Small intestine (tissue), 7 donors: ENCODE measurements around the gene SELENOO. TPM values are rescaled to one million over a fixed set of nuclear protein-coding genes. Genes with fewer than 3 reads are reported as not detected.

Experiments
- DNase-seq, 2 donors: peaks; one replicate each; pipeline versions ENCODE4 v3.0.0 to v3.0.0-alpha.2; 2013
- FAIRE-seq: peaks from 2 replicates; lab custom pipeline; 2012; peaks lifted over from hg19 to GRCh38; lab: Jason Lieb, UNC
- H3K27ac ChIP-seq, 3 donors: one replicate each; pipeline ENCODE4 v1.5.1; 2013; ENCODE audit warnings: low read length in 2 of 3, mild to moderate bottlenecking in 2 of 3, control low read depth in 1 of 3, inconsistent platforms in 1 of 3, low read depth in 1 of 3, moderate library complexity in 1 of 3
- H3K27me3 ChIP-seq, 3 donors: one replicate each; pipeline ENCODE4 v1.6.1; 2013; ENCODE audit warnings: low read length in 3 of 3, inconsistent platforms in 1 of 3; ENCODE audit not compliant: control insufficient read depth in 3 of 3, insufficient read depth in 3 of 3
- H3K36me3 ChIP-seq, 3 donors: one replicate each; pipeline ENCODE4 v1.6.1; 2013; ENCODE audit warnings: low read length in 3 of 3, inconsistent platforms in 1 of 3, low read depth in 1 of 3, mild to moderate bottlenecking in 1 of 3, moderate library complexity in 1 of 3; ENCODE audit not compliant: control insufficient read depth in 3 of 3, insufficient read depth in 2 of 3
- H3K4me1 ChIP-seq, 3 donors: one replicate each; pipeline ENCODE4 v1.6.1; 2013; ENCODE audit warnings: low read length in 2 of 3, inconsistent platforms in 1 of 3, low read depth in 1 of 3, mild to moderate bottlenecking in 1 of 3, moderate library complexity in 1 of 3; ENCODE audit not compliant: control insufficient read depth in 3 of 3, insufficient read depth in 2 of 3
- H3K4me3 ChIP-seq, 3 donors: one replicate each; pipeline ENCODE4 v1.5.1; 2013; ENCODE audit warnings: low read length in 3 of 3, control low read depth in 1 of 3, inconsistent platforms in 1 of 3, low read depth in 1 of 3, mild to moderate bottlenecking in 1 of 3, moderate library complexity in 1 of 3
- H3K9me3 ChIP-seq, 2 donors: one replicate each; pipeline ENCODE4 v1.6.1; 2013; ENCODE audit warnings: low read depth in 1 of 2, low read length in 1 of 2; ENCODE audit not compliant: control insufficient read depth in 2 of 2, insufficient read depth in 1 of 2
- WGBS, 3 donors: extraction: QIAGEN DNeasy Blood & Tissue Kit; methylation state at CpG; one replicate each; pipeline ENCODE4 v1.1.7; 2013; 5-methylcytosine and 5-hydroxymethylcytosine counted together
- polyA plus RNA-seq, 4 donors: library from polyadenylated mRNA; stranded (reverse) in 3 of 4; unstranded in 1 of 4; fragments of 200-250 nt in 3 of 4; fragments of 120-200 nt in 1 of 4; gene quantifications; one replicate each; pipeline versions ENCODE4 v1.2.1 to v1.2.3, GENCODE V29; 2013
- donor health status: healthy with polysubstance abuse.
- donor health status: control.
- donor health status: control.
- donor health status: Bipolar disorder and iron deficiency.
- donor health status: healthy.

The SELENOO gene
- polyA plus RNA-seq, 4 donors, result 23.6 to 94.6 (median 66.5) TPM

GRCh38 chr22:50205781-50206569, 5.2 kb downstream of the SELENOO start:
- FAIRE-seq, result no peak
- H3K36me3 ChIP-seq, result peaks cover 0 to 68% (median 13%) of the 10 kb centered on the region in 3 donors
- 91 to 95% (median 92%) methylated on average over 39 to 45 of the region's 45 CpGs for WGBS, 3 donors
- H3K4me3 ChIP-seq, result no peak overlapping the region
- H3K9me3 ChIP-seq, result no peaks in the 10 kb centered on the region
- DNase-seq, result no peak
- no peak overlapping the region for H3K27ac ChIP-seq
- peaks cover 0 to 5% (median 5%) of the 10 kb centered on the region in 3 donors for H3K4me1 ChIP-seq
- no peaks in the 10 kb centered on the region for H3K27me3 ChIP-seq

DNA sequence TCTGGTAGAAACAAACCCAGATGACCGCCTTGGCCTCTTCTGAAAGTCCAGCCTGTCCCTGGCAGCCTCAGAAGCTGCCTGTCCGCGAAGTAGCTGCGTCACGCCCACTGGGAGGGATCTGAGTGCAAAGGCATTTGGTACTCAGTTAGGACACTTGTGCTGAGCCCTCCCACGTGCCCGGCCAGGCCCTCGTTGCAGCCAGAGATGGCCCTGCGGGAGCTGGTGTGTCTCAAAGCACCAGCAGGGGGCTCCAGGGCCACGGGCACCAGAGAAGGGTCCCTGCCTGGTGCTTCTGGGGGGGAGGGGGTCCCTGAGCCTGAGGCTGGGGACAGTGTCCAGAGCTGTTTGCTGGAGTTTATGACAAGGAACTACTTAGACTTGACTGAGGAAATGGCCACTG, 5.8 kb downstream of the SELENOO start:
- WGBS, 3 donors, result 52 to 65% (median 58%) methylated on average over 10 of the region's 10 CpGs
- Histone ChIP-seq H3K4me1 (peaks cover 0 to 5% (median 5%) of the 10 kb centered on the region in 3 donors), H3K27ac (no peak overlapping the region), H3K36me3 (peaks cover 0 to 72% (median 16%) of the 10 kb centered on the region in 3 donors), H3K27me3 (no peaks in the 10 kb centered on the region), H3K9me3 (no peaks in the 10 kb centered on the region), H3K4me3 (no peak overlapping the region)
- DNase-seq, result no peak
- no peak for FAIRE-seq

DNA sequence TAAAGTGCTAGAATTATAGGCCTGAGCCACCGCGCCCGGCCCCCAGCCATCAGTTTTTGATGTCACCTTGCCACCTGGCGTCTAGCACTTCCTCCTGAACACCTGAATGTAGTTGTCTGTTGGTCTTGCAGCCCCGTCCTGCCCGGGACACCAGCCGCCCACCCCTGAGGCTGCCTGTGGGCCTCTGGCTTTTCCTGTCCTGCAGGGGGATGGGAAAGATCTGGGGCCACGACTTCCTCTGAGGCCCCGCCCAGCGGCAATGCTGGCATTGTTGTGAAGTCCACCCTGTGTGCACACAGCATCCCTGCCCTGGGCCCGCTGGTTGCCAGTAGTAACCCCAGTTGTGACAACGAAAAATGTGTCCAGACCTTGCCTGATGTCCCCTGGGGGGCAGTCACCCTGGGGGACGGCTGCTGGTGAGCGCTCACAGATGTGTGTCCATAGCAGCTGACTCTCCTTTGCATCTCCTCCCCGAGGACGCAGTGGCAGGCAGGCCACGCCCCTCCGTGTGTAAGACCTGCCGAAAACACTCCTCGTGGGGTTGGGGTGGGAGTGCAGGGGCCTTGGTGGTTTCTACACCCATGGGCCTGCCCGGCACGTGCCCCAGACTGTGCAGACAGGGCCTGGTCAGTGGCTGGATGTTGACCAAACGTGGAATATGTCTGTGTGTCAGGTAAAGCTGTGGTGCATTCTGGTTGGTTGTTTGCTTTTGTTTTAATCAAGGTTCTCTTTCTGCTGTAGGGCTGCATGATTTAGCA, 6.8 kb downstream of the SELENOO start:
- 64 to 77% (median 72%) methylated on average over 23 of the region's 23 CpGs for WGBS, 3 donors
- FAIRE-seq (no peak), DNase-seq (no peak)
- no peaks in the 10 kb centered on the region for H3K9me3 ChIP-seq
- peaks cover 0 to 5% (median 0%) of the 10 kb centered on the region in 3 donors for H3K4me1 ChIP-seq
- no peaks in the 10 kb centered on the region for H3K27me3 ChIP-seq
- no peak overlapping the region for H3K4me3 ChIP-seq
- H3K36me3 ChIP-seq, result peaks cover 0 to 78% (median 16%) of the 10 kb centered on the region in 3 donors
- H3K27ac ChIP-seq, result no peak overlapping the region

DNA sequence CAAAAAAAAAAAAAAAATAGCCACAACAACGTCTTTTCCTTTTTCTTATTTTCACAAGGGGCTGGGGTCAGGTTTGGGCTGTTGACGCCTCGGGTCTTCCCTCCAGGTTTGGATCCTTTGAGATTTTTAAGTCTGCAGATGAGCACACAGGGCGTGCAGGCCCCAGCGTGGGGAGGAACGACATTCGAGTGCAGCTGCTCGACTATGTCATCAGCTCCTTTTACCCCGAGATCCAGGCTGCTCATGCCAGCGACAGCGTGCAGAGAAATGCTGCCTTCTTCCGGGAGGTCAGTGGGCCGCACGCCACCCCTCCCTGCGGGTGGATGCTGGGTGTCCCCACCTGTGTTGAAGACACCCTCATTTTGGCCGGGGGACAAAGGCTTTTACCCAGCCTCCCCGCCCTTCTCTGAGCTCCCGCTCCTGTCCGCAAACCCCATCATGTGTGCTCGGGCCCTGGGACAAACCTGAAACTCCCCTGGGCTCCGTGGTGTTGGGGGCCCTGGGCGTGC, 7.7 kb downstream of the SELENOO start:
- Histone ChIP-seq H3K27me3 (no peaks in the 10 kb centered on the region), H3K4me1 (peaks cover 0 to 5% (median 0%) of the 10 kb centered on the region in 3 donors), H3K4me3 (no peak overlapping the region), H3K27ac (no peak overlapping the region), H3K36me3 (peaks cover 0 to 82% (median 16%) of the 10 kb centered on the region in 3 donors), H3K9me3 (no peaks in the 10 kb centered on the region)
- DNase-seq (no peak), FAIRE-seq (no peak)
- 88 to 89% (median 88%) methylated on average over 22 of the region's 22 CpGs for whole genome bisulfite sequencing, 3 donors

- WGBS, 3 donors, result 80 to 82% (median 81%) methylated on average over 29 to 31 of the region's 31 CpGs
- FAIRE-seq, result no peak
These were observed 8.4 kb downstream of the SELENOO start for GRCh38 chr22:50208939-50209892.

GRCh38 chr22:50209893-50210292, 9.1 kb downstream of the SELENOO start:
- Histone ChIP-seq H3K27me3 (no peaks in the 10 kb centered on the region), H3K4me3 (no peak overlapping the region), H3K4me1 (peaks cover 0 to 2% (median 0%) of the 10 kb centered on the region in 3 donors), H3K27ac (no peak overlapping the region), H3K36me3 (peaks cover 3 to 92% (median 16%) of the 10 kb centered on the region in 3 donors), H3K9me3 (no peaks in the 10 kb centered on the region)
- DNase-seq (peak; percentile 68 to 69), FAIRE-seq (no peak)
- 58 to 62% (median 59%) methylated on average over 20 of the region's 20 CpGs for WGBS, 3 donors

More at GRCh38 chr22:50208939-50209892, 8.4 kb downstream of the SELENOO start:
- DNase-seq, result no peak
- H3K4me3 ChIP-seq, result no peak overlapping the region
- H3K4me1 ChIP-seq, result peaks cover 0 to 5% (median 0%) of the 10 kb centered on the region in 3 donors
- no peaks in the 10 kb centered on the region for H3K27me3 ChIP-seq
- no peaks in the 10 kb centered on the region for H3K9me3 ChIP-seq
- H3K36me3 ChIP-seq, result peaks cover 0 to 89% (median 16%) of the 10 kb centered on the region in 3 donors
- H3K27ac ChIP-seq, result no peak overlapping the region

GRCh38 chr22:50210378-50211139, 9.7 kb downstream of the SELENOO start:
- DNase-seq, result no peak
- 85 to 90% (median 87%) methylated on average over 30 to 32 of the region's 32 CpGs for WGBS, 3 donors
- Histone ChIP-seq H3K4me1 (no peaks in the 10 kb centered on the region), H3K27ac (no peak overlapping the region), H3K27me3 (no peaks in the 10 kb centered on the region), H3K36me3 (peaks cover 3 to 92% (median 16%) of the 10 kb centered on the region in 3 donors), H3K9me3 (no peaks in the 10 kb centered on the region), H3K4me3 (no peak overlapping the region)
- FAIRE-seq, result no peak
